Esophagus muscularis mucosa (tissue), 4 donors: ENCODE results near the gene ATXN2.

Experiments
- CTCF ChIP-seq, 3 experiments: fragments of 200-600 bp in 2 of 3; fragments of 450-650 bp in 1 of 3; sonication (generic) in 2 of 3; IDR thresholded peaks; one replicate each; pipeline ENCODE4 v1.5.1; 2017 to 2019; ENCODE audit warnings: antibody characterized with exemption in 3 of 3, mild to moderate bottlenecking in 2 of 3, moderate library complexity in 1 of 3
- EP300 ChIP-seq: sonication (generic); formaldehyde crosslinking; IDR thresholded peaks from one replicate; pipeline ENCODE4 v1.6.1; 2017; ENCODE audit warnings: antibody characterized with exemption
- POLR2A ChIP-seq: fragments of 450-650 bp; IDR thresholded peaks from one replicate; pipeline ENCODE4 v1.6.1; 2017; ENCODE audit warnings: antibody characterized with exemption, moderate library complexity, mild to moderate bottlenecking, low read depth
- POLR2AphosphoS5 ChIP-seq, 2 donors: sonication (generic); formaldehyde crosslinking; IDR thresholded peaks; one replicate each; pipeline ENCODE4 v1.6.1; 2017; ENCODE audit warnings: antibody characterized with exemption in 2 of 2

- TF ChIP-seq CTCF (IDR thresholded peaks at IDR 0.05): no peak
- TF ChIP-seq POLR2AphosphoS5 (IDR thresholded peaks at IDR 0.05): no peak
- no peak for TF ChIP-seq POLR2A
- no peak for TF ChIP-seq EP300
These were observed 173.5 kb downstream of the ATXN2 start for GRCh38 chr12:111425655-111426054.
